GM18519 (cell line): ENCODE measurements around the gene TIMP2.

Experiments used
- ATAC-seq: cut with Tn5 transposase; IDR thresholded peaks from one replicate; pipeline ENCODE4 v1.9.1; 2021; ENCODE audit warnings: mild to moderate bottlenecking, moderate library complexity; ENCODE audit not compliant: unreplicated experiment, low FRiP score

Gene TIMP2

GRCh38 chr17:78842881-78843565 is 82.2 kb downstream of the TIMP2 start:
- no peak for ATAC-seq

GRCh38 chr17:78840780-78841611 is 84.2 kb downstream of the TIMP2 start, which contains the start of gene USP36:
Gene USP36 (minus strand): TSS chr17:78840814. CDS start chr17:78836363, 4,451 bp downstream.
- ATAC-seq = peak; percentile 81

- ATAC-seq = no peak
These were observed 84.7 kb downstream of the TIMP2 start for GRCh38 chr17:78840530-78840779.

- peak; percentile 7 for ATAC-seq
These were observed 85.2 kb downstream of the TIMP2 start for GRCh38 chr17:78839762-78840529.

GRCh38 chr17:78839235-78839761 is 85.9 kb downstream of the TIMP2 start:
- no peak for ATAC-seq

GRCh38 chr17:78838574-78839005 is 86.6 kb downstream of the TIMP2 start:
- no peak for ATAC-seq

GRCh38 chr17:78836420-78837021 is 88.7 kb downstream of the TIMP2 start:
- ATAC-seq = no peak

- no peak for ATAC-seq
These were observed 90.6 kb downstream of the TIMP2 start for GRCh38 chr17:78834571-78834970.

- no peak for ATAC-seq
These were observed 92.7 kb downstream of the TIMP2 start for GRCh38 chr17:78832541-78832810.

GRCh38 chr17:78831688-78832540 is 93.3 kb downstream of the TIMP2 start:
- no peak for ATAC-seq

GRCh38 chr17:78829477-78829876 is 95.7 kb downstream of the TIMP2 start:
- ATAC-seq = no peak

- ATAC-seq = no peak
These were observed 96.6 kb downstream of the TIMP2 start for GRCh38 chr17:78828470-78829185.

GRCh38 chr17:78826836-78827509 is 98.2 kb downstream of the TIMP2 start:
- no peak for ATAC-seq

GRCh38 chr17:78826421-78826820 is 98.8 kb downstream of the TIMP2 start:
- ATAC-seq = no peak

GRCh38 chr17:78825696-78826095 is 99.5 kb downstream of the TIMP2 start:
- ATAC-seq = no peak

GRCh38 chr17:78824240-78824639 is 100.9 kb downstream of the TIMP2 start:
- ATAC-seq = no peak

- ATAC-seq = no peak
These were observed 101.7 kb downstream of the TIMP2 start for GRCh38 chr17:78823282-78824046.

- ATAC-seq = no peak
These were observed 102.6 kb downstream of the TIMP2 start for GRCh38 chr17:78822552-78822951.
